ACC112 (cell line): ENCODE results near the gene IP6K2.
A peak's percentile ranks its signal among the peaks of the same experiment; 100 is the strongest.
"Not testable (repeated sequence)": the region's sequence is repeated elsewhere in the genome, so short reads cannot be mapped to it uniquely, and the experiment has no call there.

Experiments
- H2AFZ ChIP-seq: fragments of 200-600 bp; sonication (generic); one replicate; pipeline ENCODE4 v1.6.0; 2017; ENCODE audit warnings: antibody characterized with exemption, low read length; ENCODE audit not compliant: unreplicated experiment
- H3K27ac ChIP-seq: fragments of 200-600 bp; sonication (generic); 2 replicates; pipeline ENCODE4 v1.5.1; 2014; ENCODE audit warnings: low read depth, mild to moderate bottlenecking, antibody characterized with exemption, low read length, moderate library complexity
- H3K27me3 ChIP-seq: fragments of 200-600 bp; sonication (generic); 2 replicates; pipeline ENCODE4 v1.6.1; 2014; ENCODE audit warnings: mild to moderate bottlenecking, antibody characterized with exemption, low read length, moderate library complexity, mixed read lengths; ENCODE audit not compliant: insufficient read depth
- H3K36me3 ChIP-seq: fragments of 200-600 bp; sonication (generic); 2 replicates; pipeline ENCODE4 v1.6.1; 2016; ENCODE audit warnings: mild to moderate bottlenecking, antibody characterized with exemption, low read length, moderate library complexity, mixed read lengths; ENCODE audit not compliant: insufficient read depth
- H3K4me1 ChIP-seq: fragments of 200-600 bp; sonication (generic); one replicate; pipeline ENCODE4 v1.6.1; 2016; ENCODE audit warnings: low read length, mixed read lengths; ENCODE audit not compliant: insufficient read depth, unreplicated experiment, control insufficient read depth
- H3K4me3 ChIP-seq: fragments of 200-600 bp; sonication (generic); 2 replicates; pipeline ENCODE4 v1.5.1; 2014; ENCODE audit warnings: mild to moderate bottlenecking, low read depth, low read length
- H3K79me2 ChIP-seq: fragments of 200-600 bp; sonication (generic); one replicate; pipeline ENCODE4 v1.6.0; 2016; ENCODE audit warnings: low read length; ENCODE audit not compliant: control insufficient read depth, unreplicated experiment, insufficient read depth

The IP6K2 gene

DNA sequence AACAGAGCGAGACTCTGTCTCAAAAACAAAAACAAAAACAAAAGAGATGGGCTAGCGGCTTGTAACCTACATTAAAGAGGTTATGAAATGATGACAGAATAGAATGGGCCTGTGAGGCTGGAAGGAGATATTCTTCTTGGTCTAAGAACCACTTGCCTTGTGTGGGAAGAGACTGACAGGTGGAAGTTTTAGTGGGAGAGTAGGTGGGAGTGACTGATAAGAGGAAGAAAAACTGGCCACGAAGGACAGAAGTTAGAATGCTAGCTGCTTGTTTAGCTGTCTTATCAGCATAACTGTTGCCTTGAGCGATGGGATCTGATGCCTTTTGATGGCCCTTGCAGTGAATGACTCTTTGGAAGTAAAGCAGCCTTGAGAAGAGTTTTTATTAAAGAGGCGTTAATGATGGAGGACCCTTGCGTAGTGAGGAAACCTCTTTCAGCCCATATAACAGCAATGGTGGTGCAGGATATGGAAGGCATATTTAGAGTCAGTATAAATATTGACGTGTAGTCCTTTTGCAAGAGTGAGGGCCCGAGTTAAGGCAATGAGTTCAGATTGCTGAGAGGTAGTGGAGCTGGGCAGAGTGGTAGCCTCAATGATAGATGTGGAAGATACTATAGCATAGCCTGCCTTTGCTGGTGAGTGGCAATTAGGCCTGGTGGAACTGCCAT lies 8.3 kb upstream of the IP6K2 start:
- H3K4me1 ChIP-seq, H3K27me3 ChIP-seq, H3K79me2 ChIP-seq, H3K27ac ChIP-seq, H3K36me3 ChIP-seq, H2AFZ ChIP-seq, H3K4me3 ChIP-seq: not testable (repeated sequence)

GRCh38 chr3:48723725-48724124 lies 6.7 kb upstream of the IP6K2 start:
- no peaks in the 10 kb centered on the region for H3K27me3 ChIP-seq
- no peak overlapping the region for H3K4me3 ChIP-seq
- no peak overlapping the region for H3K27ac ChIP-seq
- no peaks in the 10 kb centered on the region for H3K79me2 ChIP-seq
- H3K4me1 ChIP-seq = no peaks in the 10 kb centered on the region
- H2AFZ ChIP-seq = no peak overlapping the region
- H3K36me3 ChIP-seq = no peaks in the 10 kb centered on the region

DNA sequence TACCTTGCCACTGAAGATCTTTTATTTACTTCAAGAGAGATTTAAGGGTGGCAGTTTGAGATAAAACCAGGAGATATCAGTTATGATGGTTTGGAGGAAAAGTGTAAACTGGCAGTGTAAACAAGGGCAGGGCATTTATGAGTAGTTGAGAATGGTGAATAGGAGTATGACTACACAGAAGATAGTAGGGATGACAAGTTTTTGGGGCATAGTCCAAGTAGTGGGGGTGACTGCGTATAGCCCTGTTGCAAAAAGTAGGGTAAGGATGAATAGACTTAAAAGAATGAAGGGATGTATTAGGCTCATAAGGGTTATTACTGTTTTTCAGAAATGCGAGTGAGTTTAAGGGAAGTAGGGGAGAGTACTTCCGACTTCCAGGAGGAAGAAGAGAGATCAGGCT lies 6.3 kb upstream of the IP6K2 start:
- not testable (repeated sequence) for H3K4me3 ChIP-seq, H3K4me1 ChIP-seq, H3K27me3 ChIP-seq, H2AFZ ChIP-seq, H3K27ac ChIP-seq, H3K79me2 ChIP-seq, H3K36me3 ChIP-seq

- peaks cover 14% of the 10 kb centered on the region for H3K4me1 ChIP-seq
- H3K27ac ChIP-seq = peak overlapping the region; percentile 45
- H2AFZ ChIP-seq = peak overlapping the region; percentile 26
Measured at GRCh38 chr3:48716508-48716981, 476 bp downstream of the IP6K2 start.

DNA sequence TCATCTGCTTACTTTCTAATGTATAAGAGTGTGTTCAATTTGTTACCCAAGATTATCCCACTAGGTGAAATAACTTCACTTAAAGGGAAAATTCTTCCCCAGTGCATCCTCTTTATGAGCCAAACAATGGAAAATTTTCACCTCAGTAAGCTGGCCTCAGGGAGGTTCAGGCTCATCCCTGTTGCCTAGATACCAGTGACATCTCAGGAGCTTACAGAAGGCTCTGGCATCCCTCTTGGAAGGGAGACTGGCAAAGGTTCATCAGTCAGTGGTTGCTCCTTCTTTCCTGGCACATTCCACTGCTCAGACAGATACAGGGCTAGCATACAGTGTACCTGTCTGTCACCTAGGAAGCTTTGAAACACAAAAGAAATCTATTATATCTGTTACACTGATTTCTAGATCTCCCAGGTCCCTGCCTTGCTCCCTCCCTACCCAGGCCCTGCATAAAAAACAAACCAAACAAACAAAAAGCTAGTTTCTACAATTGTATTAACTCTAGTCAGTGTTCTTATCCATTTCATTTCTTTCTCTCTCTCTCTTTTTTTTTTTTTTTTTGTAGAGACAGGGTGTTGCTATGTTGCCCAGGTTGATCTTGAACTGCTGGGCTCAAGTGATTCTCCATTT lies 1.7 kb downstream of the IP6K2 start:
- Histone ChIP-seq H3K79me2 (peaks cover 62% of the 10 kb centered on the region), H2AFZ (no peak overlapping the region), H3K36me3 (peaks cover 4% of the 10 kb centered on the region; the same call in 1 of the 2 replicates), H3K27me3 (no peaks in the 10 kb centered on the region), H3K4me1 (peaks cover 14% of the 10 kb centered on the region), H3K4me3 (peak overlapping the region; percentile 83), H3K27ac (no peak overlapping the region)

More at GRCh38 chr3:48716508-48716981, 476 bp downstream of the IP6K2 start:
- peak overlapping the region; percentile 83 for H3K4me3 ChIP-seq
- peaks cover 3% of the 10 kb centered on the region; the same call in 1 of the 2 replicates for H3K36me3 ChIP-seq
- no peaks in the 10 kb centered on the region for H3K27me3 ChIP-seq
- H3K79me2 ChIP-seq = peaks cover 51% of the 10 kb centered on the region

GRCh38 chr3:48711727-48712126 lies 5.3 kb downstream of the IP6K2 start:
- peaks cover 27% of the 10 kb centered on the region for H3K4me1 ChIP-seq
- no peak overlapping the region for H2AFZ ChIP-seq
- H3K79me2 ChIP-seq = peaks cover 91% of the 10 kb centered on the region
- H3K27me3 ChIP-seq = no peaks in the 10 kb centered on the region
- no peak overlapping the region for H3K4me3 ChIP-seq
- H3K27ac ChIP-seq = no peak overlapping the region
- peaks cover 10% of the 10 kb centered on the region; the same call in 1 of the 2 replicates for H3K36me3 ChIP-seq

- H3K79me2 ChIP-seq = peaks cover 87% of the 10 kb centered on the region
- H3K4me3 ChIP-seq = no peak overlapping the region
- H3K4me1 ChIP-seq = peaks cover 13% of the 10 kb centered on the region
- peaks cover 13% of the 10 kb centered on the region; the same call in 1 of the 2 replicates for H3K36me3 ChIP-seq
- no peaks in the 10 kb centered on the region for H3K27me3 ChIP-seq
- H2AFZ ChIP-seq = no peak overlapping the region
- peak overlapping the region; percentile 62 for H3K27ac ChIP-seq
Measured at GRCh38 chr3:48709051-48709461, 8.0 kb downstream of the IP6K2 start.

GRCh38 chr3:48708481-48708889 lies 8.5 kb downstream of the IP6K2 start:
- peak overlapping the region; percentile 62 for H3K27ac ChIP-seq
- no peaks in the 10 kb centered on the region for H3K27me3 ChIP-seq
- no peak overlapping the region for H3K4me3 ChIP-seq
- peaks cover 13% of the 10 kb centered on the region for H3K4me1 ChIP-seq
- H3K79me2 ChIP-seq = peaks cover 84% of the 10 kb centered on the region
- peaks cover 14% of the 10 kb centered on the region; the same call in 1 of the 2 replicates for H3K36me3 ChIP-seq
- H2AFZ ChIP-seq = no peak overlapping the region

- Histone ChIP-seq H3K27ac (no peak overlapping the region), H3K27me3 (no peaks in the 10 kb centered on the region)
Measured at GRCh38 chr3:48707157-48707556, 9.9 kb downstream of the IP6K2 start.

DNA sequence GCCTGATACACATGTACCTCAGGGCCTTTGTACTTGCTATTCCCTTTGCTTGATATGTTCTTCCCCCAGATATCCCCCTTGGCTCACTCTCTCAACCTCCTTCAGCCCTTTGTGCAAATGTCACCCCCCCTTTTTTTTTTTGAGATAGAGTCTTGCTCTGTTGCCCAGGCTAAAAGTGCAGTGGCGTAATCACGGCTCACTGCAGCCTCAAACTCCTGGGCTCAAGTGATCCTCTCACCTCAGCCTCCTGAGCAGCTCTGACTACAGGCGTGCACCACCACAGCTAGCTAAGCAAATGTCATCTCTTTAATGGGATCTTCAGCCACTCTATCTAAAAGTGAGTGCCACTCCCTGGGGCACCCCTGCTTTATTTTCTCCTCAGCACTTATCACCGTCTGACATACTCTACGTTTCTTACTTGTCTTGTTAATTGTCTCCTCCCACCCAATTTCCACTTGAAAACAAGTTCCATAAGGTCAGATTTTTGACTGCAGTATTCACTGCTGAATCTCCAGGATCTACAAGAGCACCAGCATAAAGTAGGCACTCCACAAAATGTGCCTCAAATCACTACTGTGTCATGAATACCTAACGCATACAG lies 14.6 kb downstream of the IP6K2 start:
- no peak overlapping the region for H2AFZ ChIP-seq
- peaks cover 16% of the 10 kb centered on the region; the same call in 1 of the 2 replicates for H3K36me3 ChIP-seq
- H3K27me3 ChIP-seq = no peaks in the 10 kb centered on the region
- H3K4me1 ChIP-seq = peaks cover 9% of the 10 kb centered on the region
- H3K79me2 ChIP-seq = peaks cover 81% of the 10 kb centered on the region
- H3K27ac ChIP-seq = no peak overlapping the region
- no peak overlapping the region for H3K4me3 ChIP-seq

More at GRCh38 chr3:48707157-48707556, 9.9 kb downstream of the IP6K2 start:
- H3K4me3 ChIP-seq = no peak overlapping the region
- H3K79me2 ChIP-seq = peaks cover 83% of the 10 kb centered on the region
- peaks cover 20% of the 10 kb centered on the region; the same call in 1 of the 2 replicates for H3K36me3 ChIP-seq
- H2AFZ ChIP-seq = no peak overlapping the region
- H3K4me1 ChIP-seq = peaks cover 13% of the 10 kb centered on the region
